HCT116 (cell line): ENCODE data around the gene FMOD. TPM values are rescaled to one million over a fixed set of nuclear protein-coding genes. Genes with fewer than 3 reads are reported as not detected.

ENCODE experiments used
- ATAC-seq: fragments of 200-7000 bp; cut with Tn5 transposase; 2 replicates; pipeline ENCODE4 v1.9.1; 2020; ENCODE audit warnings: mild to moderate bottlenecking, moderate library complexity
- BruUV-seq: library from RNA; stranded (reverse); fragments of 400-500 nt; replicated peaks from 2 replicates; lab custom pipeline; 2021; lab: Mats Ljungman, UMichigan
- CTCF ChIA-PET: fragments of 300-600 bp; sonication (Branson Sonifier 250); formaldehyde crosslinking; loops from one replicate; lab custom pipeline; 2021; ENCODE audit warnings: antibody characterized with exemption; lab: Charles Lee
- POLR2A ChIA-PET: fragments of 300-600, 350-600 bp; sonication (Branson Sonifier 250); formaldehyde crosslinking; loops from one replicate; lab custom pipeline; 2021; ENCODE audit warnings: antibody characterized with exemption; lab: Charles Lee
- RAD21 ChIA-PET, 2 experiments: fragments of 300-600 bp; sonication (Branson Sonifier 250); formaldehyde crosslinking; loops; one replicate each; lab custom pipeline; 2023; ENCODE audit warnings: low total read pairs in 2 of 2; ENCODE audit not compliant: uncharacterized antibody in 2 of 2, unreplicated experiment in 2 of 2, low non-redundant PET in 1 of 2; lab: Charles Lee
- DNase-seq: peaks from one replicate; pipeline ENCODE4 v3.0.0-alpha.2; 2010; ENCODE audit warnings: low read depth, low spot score
- H2AFZ ChIP-seq: fragments of 200-600 bp; shearing (Covaris generic), sonication (generic); 2 replicates; pipeline ENCODE4 v1.6.1; 2017; ENCODE audit warnings: low read depth, mixed run types, mixed read lengths, antibody characterized with exemption, low read length; ENCODE audit not compliant: poor library complexity, severe bottlenecking
- H3K27ac ChIP-seq: 2 replicates; pipeline ENCODE4 v1.5.1; 2012; ENCODE audit warnings: low read depth, low read length
- H3K27me3 ChIP-seq: fragments of 200-600 bp; sonication (generic); 2 replicates; pipeline ENCODE4 v1.6.1; 2016; ENCODE audit warnings: mixed run types, low read length, mixed read lengths; ENCODE audit not compliant: insufficient read depth
- H3K36me3 ChIP-seq, 2 experiments: fragments of 200-500 bp in 1 of 2; fragments of 200-600 bp in 1 of 2; sonication (Bioruptor generic) in 1 of 2; sonication (generic) in 1 of 2; 2 replicates each; pipeline versions ENCODE4 v1.5.1 to v1.6.1; 2014 to 2016; ENCODE audit warnings: low read length in 2 of 2, inconsistent platforms in 1 of 2, mixed read lengths in 1 of 2, mixed run types in 1 of 2; ENCODE audit not compliant: insufficient read depth in 2 of 2, control insufficient read depth in 1 of 2
- H3K4me1 ChIP-seq, 2 experiments: fragments of 200-600 bp in 1 of 2; sonication (generic) in 1 of 2; 2 replicates each; pipeline versions ENCODE4 v1.5.1 to v1.6.1; 2012 to 2017; ENCODE audit warnings: low read length in 2 of 2, inconsistent platforms in 1 of 2, mild to moderate bottlenecking in 1 of 2, mixed read lengths in 1 of 2, mixed run types in 1 of 2, moderate library complexity in 1 of 2; ENCODE audit not compliant: insufficient read depth in 2 of 2, control insufficient read depth in 1 of 2
- H3K4me2 ChIP-seq: fragments of 200-600 bp; sonication (generic); 2 replicates; pipeline ENCODE4 v1.6.1; 2017; ENCODE audit warnings: mixed run types, low read length, mixed read lengths
- H3K4me3 ChIP-seq, 2 experiments: fragments of 200-600 bp in 1 of 2; sonication (generic) in 1 of 2; replicated peaks in 1 of 2; 2 replicates each; pipeline ENCODE4 v1.5.1; 2011 to 2016; ENCODE audit warnings: low read length in 2 of 2, control low read depth in 1 of 2, low read depth in 1 of 2, mild to moderate bottlenecking in 1 of 2, mixed read lengths in 1 of 2, mixed run types in 1 of 2
- H3K79me2 ChIP-seq: fragments of 200-600 bp; sonication (generic); 2 replicates; pipeline ENCODE4 v1.6.1; 2017; ENCODE audit warnings: mild to moderate bottlenecking, mixed run types, low read length, moderate library complexity, mixed read lengths; ENCODE audit not compliant: insufficient read depth
- H3K9ac ChIP-seq: fragments of 200-600 bp; sonication (generic); 2 replicates; pipeline ENCODE4 v1.6.1; 2016; ENCODE audit warnings: low read length, mixed read lengths
- H3K9me2 ChIP-seq: fragments of 200-600 bp; sonication (generic), shearing (Covaris generic); 2 replicates; pipeline ENCODE4 v1.6.1; 2017; ENCODE audit warnings: mixed run types, mild to moderate bottlenecking, moderate library complexity; ENCODE audit not compliant: insufficient read depth
- H3K9me3 ChIP-seq, 2 experiments: fragments of 200-500 bp in 1 of 2; fragments of 200-600 bp in 1 of 2; sonication (Bioruptor generic) in 1 of 2; sonication (generic) in 1 of 2; 2 replicates each; pipeline ENCODE4 v1.6.1; 2014 to 2017; ENCODE audit warnings: low read length in 2 of 2, mixed read lengths in 2 of 2, inconsistent platforms in 1 of 2, low read depth in 1 of 2, mild to moderate bottlenecking in 1 of 2, mixed run types in 1 of 2, moderate library complexity in 1 of 2; ENCODE audit not compliant: control insufficient read depth in 1 of 2, insufficient read depth in 1 of 2
- H4K20me1 ChIP-seq: fragments of 200-600 bp; sonication (generic), shearing (Covaris generic); 2 replicates; pipeline ENCODE4 v1.6.1; 2017; ENCODE audit warnings: mixed run types, mild to moderate bottlenecking, moderate library complexity; ENCODE audit not compliant: insufficient read depth
- CBX3 ChIP-seq: IDR thresholded peaks from 2 replicates; pipeline ENCODE4 v1.6.1; 2012; ENCODE audit warnings: low read depth
- EGR1 ChIP-seq: IDR thresholded peaks from 2 replicates; pipeline ENCODE4 v1.6.1; 2012; ENCODE audit warnings: low read depth
- ELF1 ChIP-seq: IDR thresholded peaks from 2 replicates; pipeline ENCODE4 v1.6.1; 2012; ENCODE audit warnings: low read depth, borderline replicate concordance
- EZH2 ChIP-seq: fragments of 200-600 bp; sonication (generic); IDR thresholded peaks from 2 replicates; pipeline ENCODE4 v1.6.1; 2017; ENCODE audit warnings: antibody characterized with exemption, mixed run types
- EZH2phosphoT487 ChIP-seq: fragments of 200-600 bp; IDR thresholded peaks from 2 replicates; pipeline ENCODE4 v1.6.1; 2018; ENCODE audit warnings: antibody characterized with exemption, borderline replicate concordance
- FOSL1 ChIP-seq: IDR thresholded peaks from 2 replicates; pipeline ENCODE4 v1.6.1; 2012; ENCODE audit warnings: low read depth
- POLR2A ChIP-seq: IDR thresholded peaks from 2 replicates; pipeline ENCODE4 v1.7.0; 2011; ENCODE audit warnings: borderline replicate concordance; ENCODE audit not compliant: insufficient read depth, insufficient read length; ENCODE audit errors: extremely low read depth
- POLR2AphosphoS5 ChIP-seq: IDR thresholded peaks from 2 replicates; pipeline ENCODE4 v1.6.1; 2011; ENCODE audit warnings: mild to moderate bottlenecking, low read depth, low read length, moderate library complexity
- RAD21 ChIP-seq: IDR thresholded peaks from 2 replicates; pipeline ENCODE4 v1.6.1; 2012; ENCODE audit warnings: low read depth, mild to moderate bottlenecking
- SIN3A ChIP-seq: IDR thresholded peaks from 2 replicates; pipeline ENCODE4 v1.6.1; 2012; ENCODE audit warnings: low read depth
- SP1 ChIP-seq: IDR thresholded peaks from 2 replicates; pipeline ENCODE4 v1.6.1; 2012; ENCODE audit warnings: low read depth
- SRF ChIP-seq: IDR thresholded peaks from 2 replicates; pipeline ENCODE4 v1.6.1; 2012; ENCODE audit warnings: low read depth
- TCF7L2 ChIP-seq: IDR thresholded peaks from 2 replicates; pipeline ENCODE4 v1.7.0; 2011; ENCODE audit warnings: borderline replicate concordance, inconsistent platforms; ENCODE audit not compliant: insufficient read depth, insufficient read length; ENCODE audit errors: extremely low read depth
- YY1 ChIP-seq: IDR thresholded peaks from 2 replicates; pipeline ENCODE4 v1.6.1; 2011; ENCODE audit warnings: low read length, low read depth, moderate library complexity, mild to moderate bottlenecking; ENCODE audit not compliant: insufficient replicate concordance; ENCODE audit errors: extremely low read depth
- ZFX ChIP-seq: fragments of 450-650 bp; IDR thresholded peaks from 2 replicates; pipeline ENCODE4 v1.6.1; 2017
- ZNF274 ChIP-seq: fragments of 200-500 bp; sonication (Bioruptor generic); IDR thresholded peaks from 2 replicates; pipeline ENCODE4 v1.6.1; 2014; ENCODE audit warnings: mild to moderate bottlenecking, low read depth, low read length, inconsistent platforms
- intact Hi-C: fragments of 100-400 bp; cut with micrococcal nuclease; formaldehyde crosslinking; loops from 2 replicates; pipeline ENCODE4 v1.10.0; 2022
- total RNA-seq: library from RNA; stranded (reverse); gene quantifications from one replicate; pipeline ENCODE4 v1.2.1, GENCODE V29; 2021; ENCODE audit not compliant: unreplicated experiment
- TF ChIP-seq, protein P1 (sequence below): IDR thresholded peaks from 2 replicates; pipeline ENCODE4 v1.6.1; 2012
- TF ChIP-seq, protein P2 (sequence below): IDR thresholded peaks from 2 replicates; pipeline ENCODE4 v1.6.1; 2011; ENCODE audit warnings: mild to moderate bottlenecking, low read length, moderate library complexity; ENCODE audit not compliant: insufficient replicate concordance; ENCODE audit errors: extremely low read depth
- TF ChIP-seq, protein P3 (sequence below), 3 experiments: fragments of 200-600 bp in 1 of 3; sonication (generic) in 1 of 3; IDR thresholded peaks in 2 of 3; conservative IDR thresholded peaks in 1 of 3; 2 replicates each; pipeline ENCODE4 v1.5.1; 2012 to 2017; ENCODE audit warnings: low read depth in 2 of 3, low read length in 2 of 3, antibody characterized with exemption in 1 of 3, borderline replicate concordance in 1 of 3, control low read depth in 1 of 3, mild to moderate bottlenecking in 1 of 3, mixed read lengths in 1 of 3, mixed run types in 1 of 3, moderate library complexity in 1 of 3; ENCODE audit not compliant: insufficient read depth in 1 of 3
- TF ChIP-seq, protein P4 (sequence below): IDR thresholded peaks from 2 replicates; pipeline ENCODE4 v1.6.1; 2012

Gene FMOD
- total RNA-seq, 1 experiment from 2014 or later, result not detected

DNA sequence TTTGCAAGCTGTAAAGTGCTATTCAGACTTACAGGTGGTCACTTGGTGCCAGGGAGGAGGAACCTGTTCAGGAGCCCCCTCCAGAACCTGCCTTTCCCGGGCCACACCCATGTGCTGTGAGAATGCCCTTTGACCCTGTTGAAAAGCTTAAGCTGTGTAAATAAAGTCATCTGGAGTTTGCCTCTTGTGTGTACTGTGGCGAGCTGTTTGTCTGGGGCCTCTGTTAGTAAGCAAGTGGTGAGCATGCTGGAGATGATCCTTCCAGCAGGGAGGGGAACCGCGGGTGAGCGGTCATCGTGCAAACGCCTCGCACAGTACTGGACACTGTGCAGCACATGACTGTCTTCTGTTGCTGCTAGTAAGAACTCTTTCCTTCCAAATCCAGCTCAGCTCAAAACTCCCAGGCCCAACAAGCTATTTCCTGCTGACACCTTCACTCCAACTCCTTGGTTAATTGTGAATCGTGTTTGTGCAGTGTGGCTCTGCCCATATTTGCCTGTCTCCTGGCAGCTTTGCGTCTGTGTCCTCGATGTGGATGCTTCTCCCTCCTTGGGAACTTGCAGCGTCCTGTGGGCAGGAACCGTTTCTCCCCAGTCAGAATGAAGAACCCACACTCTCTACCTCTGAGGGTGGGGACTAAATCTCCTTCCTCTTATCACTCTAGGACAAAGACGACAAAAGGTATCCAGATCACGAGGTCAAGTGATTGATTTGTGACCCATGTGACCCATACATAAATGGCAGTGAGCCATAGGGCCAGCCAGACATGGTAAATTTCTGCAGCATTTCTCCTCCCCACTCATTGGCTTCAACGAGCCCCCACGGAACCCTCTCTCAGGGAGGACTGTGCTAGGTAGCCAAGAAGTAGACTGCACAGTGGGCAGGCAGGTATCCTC, 59.5 kb downstream of the FMOD start:
- ATAC-seq, result no peak
- 0 out of 2 replicates have a peak overlapping the region, but pooled peaks have one; percentile 58 for H3K4me2 ChIP-seq
- no peak overlapping the region for H2AFZ ChIP-seq
- ChIA-PET CTCF (interaction anchor here (1.0 kb wide), 1 partner anchor 19 kb away, joined by 3 read pairs; no protein-coding TSS in a partner anchor), RAD21 (no interaction called here)
- no peak overlapping the region for H3K4me3 ChIP-seq
- no peaks in the 10 kb centered on the region for H3K9me3 ChIP-seq
- DNase-seq, result no peak
- H4K20me1 ChIP-seq, result no peaks in the 10 kb centered on the region
- no peaks in the 10 kb centered on the region for H3K9me2 ChIP-seq
- H3K9ac ChIP-seq, result no peak overlapping the region
- H3K4me1 ChIP-seq, result peaks cover 19 to 32% of the 10 kb centered on the region in 2 experiments
- H3K27me3 ChIP-seq, result no peaks in the 10 kb centered on the region
- TF ChIP-seq EGR1 (no peak), EZH2phosphoT487 (no peak), SP1 (no peak), ZFX (no peak), SIN3A (no peak), FOSL1 (no peak), POLR2A (no peak), ELF1 (no peak), EZH2 (no peak), SRF (no peak), TCF7L2 (no peak), POLR2AphosphoS5 (no peak), YY1 (no peak), ZNF274 (no peak), CBX3 (no peak), RAD21 (no peak)
- TF ChIP-seq, protein P1, sequence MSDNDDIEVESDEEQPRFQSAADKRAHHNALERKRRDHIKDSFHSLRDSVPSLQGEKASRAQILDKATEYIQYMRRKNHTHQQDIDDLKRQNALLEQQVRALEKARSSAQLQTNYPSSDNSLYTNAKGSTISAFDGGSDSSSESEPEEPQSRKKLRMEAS, result no peak
- TF ChIP-seq, protein P2, sequence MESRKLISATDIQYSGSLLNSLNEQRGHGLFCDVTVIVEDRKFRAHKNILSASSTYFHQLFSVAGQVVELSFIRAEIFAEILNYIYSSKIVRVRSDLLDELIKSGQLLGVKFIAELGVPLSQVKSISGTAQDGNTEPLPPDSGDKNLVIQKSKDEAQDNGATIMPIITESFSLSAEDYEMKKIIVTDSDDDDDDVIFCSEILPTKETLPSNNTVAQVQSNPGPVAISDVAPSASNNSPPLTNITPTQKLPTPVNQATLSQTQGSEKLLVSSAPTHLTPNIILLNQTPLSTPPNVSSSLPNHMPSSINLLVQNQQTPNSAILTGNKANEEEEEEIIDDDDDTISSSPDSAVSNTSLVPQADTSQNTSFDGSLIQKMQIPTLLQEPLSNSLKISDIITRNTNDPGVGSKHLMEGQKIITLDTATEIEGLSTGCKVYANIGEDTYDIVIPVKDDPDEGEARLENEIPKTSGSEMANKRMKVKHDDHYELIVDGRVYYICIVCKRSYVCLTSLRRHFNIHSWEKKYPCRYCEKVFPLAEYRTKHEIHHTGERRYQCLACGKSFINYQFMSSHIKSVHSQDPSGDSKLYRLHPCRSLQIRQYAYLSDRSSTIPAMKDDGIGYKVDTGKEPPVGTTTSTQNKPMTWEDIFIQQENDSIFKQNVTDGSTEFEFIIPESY, result no peak
- TF ChIP-seq, protein P3, sequence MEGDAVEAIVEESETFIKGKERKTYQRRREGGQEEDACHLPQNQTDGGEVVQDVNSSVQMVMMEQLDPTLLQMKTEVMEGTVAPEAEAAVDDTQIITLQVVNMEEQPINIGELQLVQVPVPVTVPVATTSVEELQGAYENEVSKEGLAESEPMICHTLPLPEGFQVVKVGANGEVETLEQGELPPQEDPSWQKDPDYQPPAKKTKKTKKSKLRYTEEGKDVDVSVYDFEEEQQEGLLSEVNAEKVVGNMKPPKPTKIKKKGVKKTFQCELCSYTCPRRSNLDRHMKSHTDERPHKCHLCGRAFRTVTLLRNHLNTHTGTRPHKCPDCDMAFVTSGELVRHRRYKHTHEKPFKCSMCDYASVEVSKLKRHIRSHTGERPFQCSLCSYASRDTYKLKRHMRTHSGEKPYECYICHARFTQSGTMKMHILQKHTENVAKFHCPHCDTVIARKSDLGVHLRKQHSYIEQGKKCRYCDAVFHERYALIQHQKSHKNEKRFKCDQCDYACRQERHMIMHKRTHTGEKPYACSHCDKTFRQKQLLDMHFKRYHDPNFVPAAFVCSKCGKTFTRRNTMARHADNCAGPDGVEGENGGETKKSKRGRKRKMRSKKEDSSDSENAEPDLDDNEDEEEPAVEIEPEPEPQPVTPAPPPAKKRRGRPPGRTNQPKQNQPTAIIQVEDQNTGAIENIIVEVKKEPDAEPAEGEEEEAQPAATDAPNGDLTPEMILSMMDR (IDR thresholded peaks at IDR 0.05 in 2 of 3, conservative IDR thresholded peaks at IDR 0.05 in 1 of 3; ENCODE audit: borderline replicate concordance in 1 of 3, insufficient read depth in 1 of 3, low read depth in 2 of 3, low read length in 2 of 3), result no peak
- TF ChIP-seq, protein P4, sequence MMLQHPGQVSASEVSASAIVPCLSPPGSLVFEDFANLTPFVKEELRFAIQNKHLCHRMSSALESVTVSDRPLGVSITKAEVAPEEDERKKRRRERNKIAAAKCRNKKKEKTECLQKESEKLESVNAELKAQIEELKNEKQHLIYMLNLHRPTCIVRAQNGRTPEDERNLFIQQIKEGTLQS, result no peak
- TF ChIP-seq, all 23 proteins: peak for 0
- POLR2A ChIA-PET, result no interaction called here
- intact Hi-C loops, result no loop called here
- Histone ChIP-seq H3K79me2 (no peaks in the 10 kb centered on the region), H3K27ac (no peak overlapping the region), H3K36me3 (no peaks in the 10 kb centered on the region)
- BruUV-seq, result no TSS peak
